Stimulated activated CD8-positive, alpha-beta memory T cell treated with anti-CD3 and anti-CD28 coated beads, Interleukin-4, amount 100 ng/mL, for 4 hours (primary cell): ENCODE results near the gene OR2AE1.

ENCODE experiments used
- DNase-seq, 2 donors: peaks; one replicate each; pipeline ENCODE4 v3.0.0-alpha.2; 2020; ENCODE audit warnings: low read depth in 2 of 2, low spot score in 1 of 2

Gene OR2AE1

DNA sequence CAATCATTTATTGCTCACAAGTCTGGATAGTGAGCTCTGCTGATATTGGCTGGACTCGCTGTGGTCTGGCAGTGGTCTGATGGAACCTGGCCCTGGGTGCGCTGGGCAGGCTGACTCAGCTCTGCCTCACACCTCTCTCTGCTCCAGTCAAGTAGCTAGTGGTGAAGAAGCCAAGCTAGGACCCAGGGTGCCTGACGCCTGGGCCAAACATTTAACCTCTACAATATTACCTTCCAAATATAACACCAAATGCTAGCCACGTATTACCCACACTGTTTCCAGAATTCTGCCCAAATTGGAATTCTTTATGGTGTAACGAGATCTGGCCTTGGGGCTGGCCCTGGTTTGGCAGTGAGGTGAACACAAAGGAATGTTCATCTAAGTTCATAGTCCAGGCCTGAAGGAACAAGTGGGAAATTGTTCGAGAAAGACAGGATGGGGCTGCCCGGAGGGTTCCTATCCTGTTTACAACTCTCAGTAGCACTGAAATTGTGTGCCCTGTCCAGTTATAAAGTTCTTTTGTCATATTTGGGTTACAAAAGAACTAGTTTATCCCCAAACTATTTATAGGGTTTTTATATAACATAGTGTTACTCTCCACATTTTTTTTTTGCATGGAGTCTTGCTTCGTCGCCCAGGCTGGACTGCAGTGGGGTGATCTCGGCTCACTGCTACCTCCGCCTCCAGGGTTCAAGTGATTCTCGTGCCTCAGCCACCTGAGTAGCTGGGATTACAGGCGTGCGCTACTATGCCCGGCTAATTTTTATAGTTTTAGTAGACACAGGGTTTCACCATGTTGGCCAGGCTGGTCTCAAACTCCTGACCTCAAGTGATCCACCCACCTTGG is 16.3 kb downstream of the OR2AE1 start:
- DNase-seq, result no peak

DNA sequence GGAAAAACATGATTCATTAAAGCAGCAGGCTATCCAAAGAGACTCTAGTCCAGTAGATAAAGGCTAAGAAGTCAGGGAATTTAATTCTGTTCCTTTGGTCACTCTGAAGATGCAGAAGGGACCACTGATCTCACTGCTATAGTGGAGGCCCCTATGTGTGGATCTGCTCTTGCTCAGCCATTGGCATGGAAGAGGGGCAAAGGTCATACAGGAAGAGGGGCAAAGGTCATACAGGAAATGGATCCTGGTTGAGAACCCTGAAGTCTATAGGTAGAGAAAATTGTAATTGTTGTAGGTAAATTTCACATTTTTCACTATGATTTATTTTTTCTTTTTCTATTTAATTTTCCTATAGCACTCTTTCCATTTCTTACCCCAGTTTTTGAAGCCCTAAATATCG is 21.6 kb downstream of the OR2AE1 start:
- DNase-seq, result no peak

DNA sequence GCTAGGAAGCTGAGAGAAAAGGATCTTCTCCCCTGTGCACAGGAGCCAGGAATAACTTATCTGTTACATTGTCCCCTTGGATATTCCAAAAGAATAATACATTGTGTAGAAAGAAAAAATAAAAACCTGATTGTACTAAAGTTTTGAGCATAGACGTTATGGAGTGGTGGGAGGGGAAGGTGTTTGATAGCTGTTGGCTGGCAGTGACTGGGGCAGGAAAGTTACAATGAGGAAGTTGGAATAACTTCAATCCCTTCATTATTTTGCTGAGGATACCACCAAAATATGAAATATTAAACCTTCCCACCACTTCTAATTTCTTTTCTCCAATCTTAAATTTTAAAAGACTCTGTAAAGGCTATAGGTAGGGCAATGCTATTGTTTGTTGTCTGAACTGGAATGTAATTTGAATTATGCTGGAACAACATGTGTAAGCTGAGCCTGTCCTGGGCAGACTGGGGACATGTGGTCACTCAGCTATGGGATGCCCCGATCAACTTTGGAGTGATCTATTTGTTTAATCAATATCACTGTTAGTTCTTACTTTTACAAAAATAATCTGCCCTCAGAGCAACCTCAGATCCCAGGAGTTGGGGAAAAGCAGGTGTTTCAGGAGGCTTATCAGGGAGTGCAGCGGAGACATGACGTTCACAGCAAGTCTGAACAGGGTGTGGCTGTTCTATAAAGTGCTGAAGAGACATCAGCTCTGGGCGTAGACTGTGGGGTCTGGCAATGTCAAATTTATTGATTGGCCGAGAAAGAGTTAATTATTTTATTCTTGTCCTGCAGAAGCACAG is 28.2 kb downstream of the OR2AE1 start:
- no peak for DNase-seq

DNA sequence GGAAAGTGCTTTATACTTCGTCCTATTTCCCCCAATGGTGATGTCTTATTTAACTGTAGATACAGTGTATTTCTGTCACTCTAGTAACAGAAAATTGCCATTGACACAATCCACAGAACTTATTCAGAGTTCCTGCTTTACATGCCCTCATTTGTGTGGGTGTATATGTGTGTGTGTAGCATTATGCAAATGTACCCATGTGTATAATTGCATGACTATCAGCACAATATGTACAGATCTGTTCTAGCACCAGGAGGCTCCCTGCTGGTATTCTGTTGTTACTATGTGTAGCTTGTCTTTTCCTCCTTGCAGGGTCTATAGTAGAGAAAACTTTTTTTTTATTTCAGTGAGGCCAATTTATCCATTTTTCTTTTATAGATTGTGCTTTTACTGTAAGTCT is 32.5 kb downstream of the OR2AE1 start:
- no peak for DNase-seq

DNA sequence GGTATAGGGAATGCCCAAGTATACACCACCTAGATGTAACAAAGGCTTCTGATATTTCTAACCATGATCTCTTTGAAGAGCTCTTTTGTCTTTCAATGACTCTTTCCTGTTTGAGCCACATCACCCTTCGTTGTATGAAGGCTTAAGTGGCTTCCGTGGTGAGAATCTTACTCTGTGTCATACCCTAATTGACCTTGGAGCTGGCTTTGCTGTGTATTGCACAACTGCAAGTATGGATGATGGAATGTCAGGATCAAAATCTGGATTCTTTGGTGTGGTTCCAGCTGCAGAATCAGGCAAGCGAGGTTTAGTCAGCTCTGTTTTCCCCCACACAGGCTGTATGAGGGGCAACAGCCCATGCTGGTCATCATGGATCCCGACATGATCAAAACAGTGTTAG is 33.0 kb downstream of the OR2AE1 start:
- no peak for DNase-seq

DNA sequence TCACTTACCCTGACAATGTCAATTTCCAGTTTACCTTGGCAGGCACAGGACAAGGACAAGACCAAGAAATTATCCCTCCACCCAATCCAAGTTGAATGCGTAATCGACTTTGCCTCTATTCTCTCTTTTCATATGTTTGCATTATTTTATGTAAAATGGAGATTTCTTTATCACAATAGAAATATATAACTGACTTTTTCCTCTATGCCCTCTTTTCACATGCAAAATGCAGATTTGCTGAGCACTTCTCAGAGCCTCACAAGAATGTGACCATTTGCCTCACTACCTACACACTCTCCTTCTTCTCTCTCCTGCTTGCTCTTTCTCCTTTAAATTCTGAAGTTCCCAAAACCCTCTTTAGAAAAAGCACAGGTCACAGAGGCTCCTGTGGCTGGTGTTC is 33.9 kb downstream of the OR2AE1 start:
- DNase-seq, result no peak

DNA sequence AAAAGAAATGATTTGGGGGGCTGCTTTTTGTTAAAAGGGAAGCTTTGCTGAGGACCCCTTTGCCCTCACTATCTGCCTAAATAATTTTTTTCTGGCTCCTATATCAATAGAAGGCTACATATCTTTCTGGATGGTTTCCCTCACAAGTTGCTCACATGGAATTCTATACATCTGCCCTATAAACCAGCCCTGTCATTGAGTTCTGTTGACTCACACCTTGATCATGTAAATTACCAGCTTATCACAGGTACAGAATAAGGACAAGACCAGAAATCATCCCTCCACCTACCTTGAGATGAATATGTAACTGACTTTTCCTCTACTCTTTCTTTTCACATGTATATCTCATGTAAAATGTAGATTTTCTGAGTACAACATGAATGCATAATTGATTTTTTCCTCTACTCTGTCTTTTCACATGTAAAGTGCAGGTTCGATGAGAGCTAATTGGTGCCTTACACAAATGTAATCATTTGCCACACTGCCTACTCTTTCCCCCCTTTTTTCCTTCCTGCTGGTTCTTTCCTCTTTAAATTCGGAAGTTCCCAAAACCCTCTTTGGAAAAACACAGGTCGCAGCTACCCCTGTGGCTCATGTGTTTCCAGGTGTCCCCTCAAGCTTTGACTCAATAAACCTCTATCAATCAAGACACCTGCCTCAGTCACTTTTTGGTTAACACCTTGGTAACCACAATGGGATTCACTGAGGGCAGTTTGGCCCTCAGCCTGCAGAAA is 36.5 kb downstream of the OR2AE1 start:
- no peak for DNase-seq

DNA sequence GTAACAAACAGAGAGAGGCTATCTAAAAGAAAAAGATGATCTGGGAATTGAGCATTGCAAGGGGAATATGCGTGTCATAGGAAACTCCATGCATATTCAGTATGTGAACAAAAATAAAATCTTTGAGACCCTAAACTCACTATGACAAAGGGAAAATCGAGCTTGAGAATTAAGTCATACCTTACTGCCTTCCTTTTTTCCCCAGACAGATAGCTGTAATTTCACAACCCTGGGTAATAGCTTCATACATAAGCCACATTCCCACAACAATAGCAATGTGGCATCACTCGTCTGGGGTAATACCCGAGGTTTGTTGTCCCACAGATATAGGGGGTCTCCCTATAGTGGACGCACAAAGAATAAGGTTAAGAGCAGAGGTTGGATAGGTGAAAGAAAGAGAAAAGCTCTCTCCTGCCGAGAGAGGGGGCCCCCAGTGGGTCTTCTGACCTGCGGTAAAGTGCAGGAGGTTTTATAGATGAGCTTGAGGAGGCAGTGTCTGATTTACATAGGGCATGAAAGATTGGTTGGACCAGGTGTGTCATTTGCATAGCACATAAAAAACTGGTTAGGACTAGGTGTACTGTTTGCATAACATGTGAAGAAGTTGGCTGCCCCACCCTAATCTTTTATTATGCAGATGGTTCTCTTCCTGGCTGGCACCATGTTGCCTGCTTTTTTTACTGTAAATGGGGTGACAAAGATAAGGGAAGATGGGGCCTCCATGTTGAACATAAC is 37.4 kb downstream of the OR2AE1 start:
- DNase-seq, result no peak

DNA sequence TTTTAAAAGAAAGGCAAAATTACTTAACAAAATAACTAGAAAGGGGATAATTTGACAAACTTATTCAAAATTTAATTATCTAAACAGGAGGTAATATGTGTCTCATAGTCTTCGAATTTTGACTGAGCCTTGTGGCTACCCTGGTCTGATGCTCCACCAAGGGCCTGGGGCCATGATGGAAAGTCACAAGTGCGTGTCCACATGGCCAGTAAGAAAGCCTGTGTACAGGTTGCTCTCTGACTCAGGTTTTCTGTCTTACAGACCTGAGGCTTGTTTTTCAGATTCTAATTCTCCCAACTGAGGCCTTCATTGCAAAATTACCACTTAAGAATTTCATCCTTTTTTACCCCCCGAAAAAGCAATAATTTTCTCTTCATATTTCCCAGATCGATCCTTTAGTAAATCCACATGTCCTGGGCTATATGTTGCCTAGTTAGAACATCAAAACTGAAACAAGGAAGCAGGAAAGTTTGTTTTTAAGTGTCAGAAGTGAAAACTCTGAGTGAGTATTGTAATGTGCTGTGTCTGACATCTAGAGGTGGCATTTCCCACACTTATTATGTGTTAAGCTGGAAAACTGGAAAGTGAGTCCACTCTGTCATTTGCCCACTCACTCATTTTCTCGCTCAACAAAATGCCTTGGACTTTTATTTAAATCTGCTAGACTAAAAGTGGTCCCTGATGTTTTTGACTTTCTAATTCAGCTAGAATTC is 39.0 kb downstream of the OR2AE1 start:
- DNase-seq, result no peak

DNA sequence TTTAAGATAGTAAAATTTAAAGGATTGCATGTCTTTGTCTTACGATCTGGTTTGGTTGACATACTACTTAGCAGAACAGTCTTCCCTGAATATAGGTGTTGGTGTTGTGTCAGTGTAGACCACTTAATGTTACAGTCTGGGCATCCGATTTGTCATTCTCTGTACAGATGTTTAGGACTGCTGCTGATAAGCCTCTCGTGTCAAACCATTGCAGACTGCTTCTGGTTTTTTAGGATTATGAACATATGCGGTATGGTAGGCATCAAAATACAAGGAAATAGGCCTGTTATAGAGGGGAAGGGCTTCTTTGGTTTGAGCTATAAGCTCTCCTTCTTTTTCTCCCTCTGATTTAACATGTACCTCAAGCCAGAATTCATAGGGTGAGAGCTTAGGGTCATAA is 41.6 kb downstream of the OR2AE1 start:
- no peak for DNase-seq

DNA sequence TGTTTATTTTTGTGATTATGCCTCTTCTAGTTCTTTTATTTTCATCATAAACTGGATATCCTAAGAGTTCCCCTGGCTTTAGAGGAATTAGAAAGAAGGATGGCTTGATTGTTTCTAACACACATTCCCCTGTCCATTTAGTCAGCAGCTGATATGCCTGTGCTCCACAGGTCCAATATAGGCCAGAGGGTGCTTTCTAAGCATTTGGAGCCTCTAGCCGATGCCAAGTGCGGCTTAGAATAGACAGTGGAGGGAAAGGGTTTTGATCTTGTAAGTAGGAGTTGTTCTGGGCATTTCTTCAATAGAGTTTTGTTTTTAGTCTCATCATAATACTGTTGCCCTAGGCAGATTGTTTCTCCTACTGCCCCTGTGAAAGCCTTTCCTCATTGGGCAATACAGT is 42.5 kb downstream of the OR2AE1 start:
- no peak for DNase-seq

DNA sequence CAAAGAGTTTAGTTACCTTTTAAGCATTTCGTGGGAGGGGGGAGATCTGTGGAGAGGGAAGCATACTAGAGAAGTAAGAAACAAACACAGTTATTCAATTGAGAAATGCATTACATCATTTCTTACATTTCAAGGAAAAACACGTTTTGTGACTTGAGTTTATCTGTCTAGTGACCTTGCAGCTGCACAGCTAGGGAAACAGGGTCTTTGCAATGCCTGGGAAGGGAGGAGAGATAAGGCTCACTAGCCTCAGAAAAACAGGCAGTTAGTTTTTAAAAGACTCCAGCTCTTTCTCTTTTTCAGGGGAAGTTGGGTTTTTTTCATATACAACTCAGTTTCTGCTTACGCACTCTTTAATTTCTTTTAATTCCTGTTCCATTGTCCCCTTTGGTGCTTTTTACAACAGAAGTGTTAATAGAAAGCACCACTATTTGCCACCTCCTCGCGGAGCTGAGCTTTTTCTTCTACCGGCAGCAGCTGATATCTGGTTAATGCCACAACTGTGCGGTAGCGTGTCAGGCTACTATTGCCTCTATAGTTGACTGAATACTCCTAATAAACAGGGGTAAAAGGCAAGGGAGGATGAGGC is 43.5 kb downstream of the OR2AE1 start:
- no peak for DNase-seq

DNA sequence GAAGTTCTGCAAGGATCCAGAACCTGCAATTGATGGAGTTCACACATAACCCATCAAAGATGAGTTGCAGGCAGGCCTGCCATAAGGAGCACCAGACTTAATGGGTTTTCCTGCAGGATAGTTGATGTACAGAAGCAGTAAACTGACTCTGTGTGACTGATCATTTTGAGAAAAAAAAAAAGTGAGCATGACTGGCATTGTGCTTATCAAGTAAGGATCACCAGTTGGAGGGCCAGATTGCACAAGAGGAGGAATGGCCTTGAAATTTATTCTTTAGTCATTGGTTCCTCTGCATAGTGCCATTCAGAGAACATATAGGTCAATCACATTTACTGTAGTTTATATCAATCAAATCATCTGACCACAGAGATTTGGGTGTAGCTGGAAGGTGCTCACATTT is 45.2 kb downstream of the OR2AE1 start:
- DNase-seq, result no peak

DNA sequence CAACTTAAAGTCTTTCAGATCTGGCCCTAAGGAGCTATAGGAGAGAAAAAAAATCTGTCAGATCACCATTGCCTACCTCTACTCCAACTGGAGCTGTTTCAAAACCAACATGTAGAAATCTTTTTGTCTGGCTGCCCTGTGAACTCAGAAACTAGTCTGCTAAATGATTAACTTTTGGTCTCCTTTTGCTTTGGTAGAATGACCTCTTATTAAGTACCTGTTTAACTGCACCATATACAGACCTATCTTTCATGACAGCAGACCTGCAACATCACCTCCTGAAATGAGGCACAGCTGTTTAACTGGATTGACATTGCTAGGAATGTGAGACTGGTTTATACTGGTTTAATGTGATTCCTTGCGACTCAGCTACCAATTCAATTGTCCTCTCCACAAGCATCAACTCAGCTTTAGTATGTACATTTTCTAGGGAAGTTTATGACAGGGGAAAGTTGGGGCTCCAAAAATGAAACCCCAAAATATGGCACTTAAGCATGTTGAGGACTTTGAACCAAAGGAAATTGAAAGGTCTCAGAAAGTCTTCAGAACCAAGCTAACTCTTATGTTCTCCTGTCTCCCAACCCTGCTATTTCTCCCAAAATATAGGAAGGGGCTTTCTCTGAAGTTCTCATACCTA is 47.2 kb downstream of the OR2AE1 start:
- DNase-seq, result no peak

DNA sequence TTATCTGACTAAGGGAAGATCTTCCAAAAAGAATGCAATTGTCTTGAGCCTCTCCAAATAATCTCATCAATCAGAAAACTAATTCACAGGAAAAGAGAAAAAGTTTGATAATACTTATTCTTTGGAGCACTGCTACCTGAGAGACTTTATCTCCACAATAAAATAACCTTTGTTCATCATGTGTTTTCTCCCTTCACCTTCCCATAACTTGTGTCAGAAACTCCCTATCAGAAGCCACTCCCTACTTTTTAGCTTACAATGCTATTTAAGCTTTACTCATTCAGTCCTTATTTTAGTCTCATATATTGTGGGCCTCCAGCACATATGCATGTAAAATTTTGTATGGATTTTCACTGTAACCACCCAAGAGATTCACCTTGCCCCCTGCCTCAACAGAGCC is 48.0 kb downstream of the OR2AE1 start:
- DNase-seq, result no peak

DNA sequence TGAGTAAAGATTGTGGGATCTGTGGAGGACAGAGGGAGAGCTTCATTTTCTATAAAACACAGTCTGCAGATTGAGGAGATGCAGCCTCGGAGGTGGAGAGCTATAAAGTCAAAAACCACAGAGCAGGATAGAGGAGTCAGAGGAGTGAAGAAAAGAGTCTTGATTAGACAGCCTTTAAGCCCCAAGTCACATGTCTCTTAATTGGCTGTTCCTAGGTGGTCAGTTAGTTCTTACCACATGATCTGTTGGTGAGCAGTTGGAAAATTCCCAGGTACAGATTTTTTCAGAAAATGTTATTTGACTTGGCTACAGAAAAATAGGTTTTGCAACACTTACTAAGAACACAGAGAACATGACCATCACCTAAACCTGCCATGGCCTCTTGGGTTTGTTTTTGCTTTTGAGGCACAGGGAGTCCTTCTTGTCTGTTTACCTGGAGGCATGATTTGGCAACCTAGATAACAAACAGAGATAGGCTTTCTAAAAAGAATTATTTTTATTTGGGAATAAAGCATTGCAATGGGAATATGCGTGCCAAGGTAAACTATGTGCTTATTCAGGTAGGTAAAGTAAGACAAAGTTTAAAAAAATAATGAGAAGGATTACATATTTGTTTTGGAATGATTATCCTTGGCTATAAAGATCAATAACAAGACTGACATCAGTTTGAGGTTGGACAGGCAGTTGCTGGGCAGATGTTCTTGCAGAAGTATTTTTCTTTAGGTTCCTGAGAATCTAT is 49.6 kb downstream of the OR2AE1 start:
- no peak for DNase-seq
